Mesothelial cell of epicardium (in vitro differentiated cells): Measurements from ENCODE around the gene HNF1B. TPM values are rescaled to one million over a fixed set of nuclear protein-coding genes. Genes with fewer than 3 reads are reported as not detected.
"Not testable (repeated sequence)": the region's sequence is repeated elsewhere in the genome, so short reads cannot be mapped to it uniquely, and the experiment has no call there.

Experiments
- DNase-seq, 2 experiments: peaks; one replicate each; pipeline ENCODE4 v3.0.0; 2021; ENCODE audit warnings: low spot score in 2 of 2; ENCODE audit not compliant: unreplicated experiment in 2 of 2
- H3K27ac Mint-ChIP-seq: 2 replicates; pipeline ENCODE4 v1.8.0; 2021; ENCODE audit warnings: mixed read lengths
- H3K27me3 Mint-ChIP-seq: 2 replicates; pipeline ENCODE4 v1.8.0; 2021; ENCODE audit warnings: low read depth, mixed read lengths
- H3K36me3 Mint-ChIP-seq: 2 replicates; pipeline ENCODE4 v1.8.0; 2021; ENCODE audit warnings: mixed read lengths
- H3K4me1 Mint-ChIP-seq: 2 replicates; pipeline ENCODE4 v1.8.0; 2021; ENCODE audit warnings: mixed read lengths
- H3K4me3 Mint-ChIP-seq: 2 replicates; pipeline ENCODE4 v1.8.0; 2021; ENCODE audit warnings: mild to moderate bottlenecking, moderate library complexity, mixed read lengths
- H3K9me3 Mint-ChIP-seq: 2 replicates; pipeline ENCODE4 v1.8.0; 2021; ENCODE audit warnings: mixed read lengths
- total RNA-seq: library from RNA; stranded (reverse); gene quantifications from 3 replicates; pipeline ENCODE4 v1.2.1, GENCODE V29; 2021
- TF ChIP-seq, protein P1 (sequence below): fragments of 200-600 bp; sonication (generic); IDR thresholded peaks from one replicate; pipeline ENCODE4 v1.5.0; 2021; ENCODE audit warnings: antibody characterized with exemption; ENCODE audit not compliant: unreplicated experiment

HNF1B gene
- total RNA-seq, 1 donor from 2014 or later, result 0.29 TPM

DNA sequence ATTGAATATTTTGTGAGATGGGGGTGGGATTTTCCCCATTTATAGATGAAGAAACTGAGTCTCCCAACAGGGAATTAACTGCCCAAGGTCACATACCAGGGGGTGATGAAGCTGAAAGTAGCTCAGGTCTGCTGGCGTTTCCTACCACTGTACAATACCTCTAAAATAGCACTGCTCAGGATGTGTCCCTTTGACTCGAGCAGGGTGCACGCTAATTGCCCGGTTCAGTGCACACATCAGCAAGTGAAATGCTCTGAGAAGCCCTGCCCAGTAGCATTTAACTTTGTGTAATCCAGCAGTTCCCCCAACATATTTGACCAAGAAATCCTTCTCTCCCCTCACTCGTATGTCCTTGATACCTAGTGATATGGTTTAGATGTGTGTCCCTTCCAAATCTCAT is 51.5 kb downstream of the HNF1B start:
- Mint-ChIP-seq H3K4me3 (no peak overlapping the region), H3K4me1 (peaks cover 4% of the 10 kb centered on the region), H3K9me3 (peaks cover 4% of the 10 kb centered on the region), H3K27me3 (no peaks in the 10 kb centered on the region), H3K27ac (no peak overlapping the region), H3K36me3 (no peaks in the 10 kb centered on the region)
- no peak for DNase-seq
- TF ChIP-seq, protein P1, sequence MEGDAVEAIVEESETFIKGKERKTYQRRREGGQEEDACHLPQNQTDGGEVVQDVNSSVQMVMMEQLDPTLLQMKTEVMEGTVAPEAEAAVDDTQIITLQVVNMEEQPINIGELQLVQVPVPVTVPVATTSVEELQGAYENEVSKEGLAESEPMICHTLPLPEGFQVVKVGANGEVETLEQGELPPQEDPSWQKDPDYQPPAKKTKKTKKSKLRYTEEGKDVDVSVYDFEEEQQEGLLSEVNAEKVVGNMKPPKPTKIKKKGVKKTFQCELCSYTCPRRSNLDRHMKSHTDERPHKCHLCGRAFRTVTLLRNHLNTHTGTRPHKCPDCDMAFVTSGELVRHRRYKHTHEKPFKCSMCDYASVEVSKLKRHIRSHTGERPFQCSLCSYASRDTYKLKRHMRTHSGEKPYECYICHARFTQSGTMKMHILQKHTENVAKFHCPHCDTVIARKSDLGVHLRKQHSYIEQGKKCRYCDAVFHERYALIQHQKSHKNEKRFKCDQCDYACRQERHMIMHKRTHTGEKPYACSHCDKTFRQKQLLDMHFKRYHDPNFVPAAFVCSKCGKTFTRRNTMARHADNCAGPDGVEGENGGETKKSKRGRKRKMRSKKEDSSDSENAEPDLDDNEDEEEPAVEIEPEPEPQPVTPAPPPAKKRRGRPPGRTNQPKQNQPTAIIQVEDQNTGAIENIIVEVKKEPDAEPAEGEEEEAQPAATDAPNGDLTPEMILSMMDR, result no peak

GRCh38 chr17:37691807-37692206 is 53.1 kb downstream of the HNF1B start:
- DNase-seq, result no peak
- H3K27me3 Mint-ChIP-seq, result no peaks in the 10 kb centered on the region

DNA sequence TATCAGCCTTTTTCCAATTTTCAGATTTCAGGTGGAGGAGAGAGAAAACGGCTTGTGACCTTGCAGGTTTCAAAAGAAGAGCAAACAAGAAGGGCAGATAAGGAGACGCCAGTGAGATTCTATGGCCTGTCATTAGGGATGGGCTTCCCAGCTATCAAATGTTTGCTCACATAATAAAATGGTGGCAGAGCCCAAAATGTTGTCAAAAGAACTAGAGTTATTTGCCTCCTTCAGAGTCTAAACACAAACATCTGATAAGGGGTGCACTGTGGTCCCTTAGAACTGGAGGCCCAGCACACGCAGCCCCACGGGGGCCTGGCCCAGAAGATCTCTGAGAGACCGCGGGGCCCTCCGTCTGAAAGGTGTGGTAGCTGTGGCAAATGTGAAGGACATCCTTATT is 55.5 kb downstream of the HNF1B start:
- no peaks in the 10 kb centered on the region for H3K9me3 Mint-ChIP-seq

More at GRCh38 chr17:37691807-37692206, 53.1 kb downstream of the HNF1B start:
- Mint-ChIP-seq H3K4me1 (peaks cover 4% of the 10 kb centered on the region), H3K27ac (no peak overlapping the region), H3K9me3 (peaks cover 4% of the 10 kb centered on the region), H3K4me3 (no peak overlapping the region), H3K36me3 (no peaks in the 10 kb centered on the region)
- TF ChIP-seq, protein P1, result no peak

DNA sequence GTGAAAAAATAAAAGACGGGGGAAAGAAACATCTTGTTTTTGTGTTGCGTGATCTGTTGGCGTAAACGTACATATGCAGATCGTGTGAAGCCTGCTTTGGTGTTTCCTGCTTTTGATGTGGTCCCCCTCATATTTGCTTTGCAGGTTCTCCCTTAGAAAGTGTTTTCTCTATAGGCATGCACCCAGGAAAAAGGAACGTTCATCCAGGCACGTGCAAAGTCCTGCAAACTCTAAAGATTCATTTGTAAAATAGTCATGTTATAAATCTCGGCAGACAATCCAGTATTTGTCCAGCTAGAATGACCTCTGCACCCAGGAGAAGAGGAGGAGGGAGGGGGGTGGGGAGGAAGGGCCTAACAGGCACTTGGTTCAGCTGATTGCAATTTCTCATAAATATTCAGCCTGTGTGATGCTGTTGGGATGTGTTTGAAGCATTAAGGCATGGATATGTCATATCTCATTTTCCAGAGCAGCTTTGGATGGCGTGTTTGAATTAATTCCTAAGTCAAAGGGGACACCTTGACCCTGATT is 61.3 kb downstream of the HNF1B start:
- DNase-seq, result no peak
- H3K36me3 Mint-ChIP-seq, result no peaks in the 10 kb centered on the region
- H3K4me1 Mint-ChIP-seq, result peaks cover 6% of the 10 kb centered on the region
- peaks cover 4% of the 10 kb centered on the region for H3K27me3 Mint-ChIP-seq
- H3K27ac Mint-ChIP-seq, result no peak overlapping the region
- no peak overlapping the region for H3K4me3 Mint-ChIP-seq
- TF ChIP-seq, protein P1, result no peak
- peaks cover 9% of the 10 kb centered on the region for H3K9me3 Mint-ChIP-seq

More for the DNA sequence above, 55.5 kb downstream of the HNF1B start:
- Mint-ChIP-seq H3K27ac (no peak overlapping the region), H3K36me3 (no peaks in the 10 kb centered on the region), H3K4me1 (peaks cover 9% of the 10 kb centered on the region), H3K4me3 (no peak overlapping the region), H3K27me3 (no peaks in the 10 kb centered on the region)
- TF ChIP-seq, protein P1, result no peak
- DNase-seq, result no peak

GRCh38 chr17:37682007-37682406 is 62.9 kb downstream of the HNF1B start:
- H3K4me1 Mint-ChIP-seq, result peaks cover 6% of the 10 kb centered on the region
- H3K9me3 Mint-ChIP-seq, result peaks cover 12% of the 10 kb centered on the region
- TF ChIP-seq, protein P1, result no peak
- H3K36me3 Mint-ChIP-seq, result no peaks in the 10 kb centered on the region
- H3K27ac Mint-ChIP-seq, result no peak overlapping the region
- no peak for DNase-seq
- no peak overlapping the region for H3K4me3 Mint-ChIP-seq
- H3K27me3 Mint-ChIP-seq, result peaks cover 11% of the 10 kb centered on the region

DNA sequence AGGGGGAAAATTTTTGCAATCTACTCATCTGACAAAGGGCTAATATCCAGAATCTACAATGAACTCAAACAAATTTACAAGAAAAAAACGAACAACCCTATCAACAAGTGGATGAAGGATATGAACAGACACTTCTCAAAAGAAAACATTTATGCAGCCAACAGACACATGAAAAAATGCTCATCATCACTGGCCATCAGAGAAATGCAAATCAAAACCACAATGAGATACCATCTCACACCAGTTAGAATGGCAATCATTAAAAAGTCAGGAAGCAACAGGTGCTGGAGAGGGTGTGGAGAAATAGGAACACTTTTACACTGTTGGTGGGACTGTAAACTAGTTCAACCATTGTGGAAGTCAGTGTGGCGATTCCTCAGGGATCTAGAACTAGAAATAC is 64.9 kb downstream of the HNF1B start:
- H3K27ac Mint-ChIP-seq, H3K4me3 Mint-ChIP-seq, H3K4me1 Mint-ChIP-seq, H3K36me3 Mint-ChIP-seq, DNase-seq: not testable (repeated sequence)
- H3K27me3 Mint-ChIP-seq, result peaks cover 11% of the 10 kb centered on the region
- H3K9me3 Mint-ChIP-seq, result peaks cover 12% of the 10 kb centered on the region
